Measurements from ENCODE around the gene PSMA6.
"Not testable (repeated sequence)": the region's sequence is repeated elsewhere in the genome, so short reads cannot be mapped to it uniquely, and the experiment has no call there.

PSMA6 gene

DNA sequence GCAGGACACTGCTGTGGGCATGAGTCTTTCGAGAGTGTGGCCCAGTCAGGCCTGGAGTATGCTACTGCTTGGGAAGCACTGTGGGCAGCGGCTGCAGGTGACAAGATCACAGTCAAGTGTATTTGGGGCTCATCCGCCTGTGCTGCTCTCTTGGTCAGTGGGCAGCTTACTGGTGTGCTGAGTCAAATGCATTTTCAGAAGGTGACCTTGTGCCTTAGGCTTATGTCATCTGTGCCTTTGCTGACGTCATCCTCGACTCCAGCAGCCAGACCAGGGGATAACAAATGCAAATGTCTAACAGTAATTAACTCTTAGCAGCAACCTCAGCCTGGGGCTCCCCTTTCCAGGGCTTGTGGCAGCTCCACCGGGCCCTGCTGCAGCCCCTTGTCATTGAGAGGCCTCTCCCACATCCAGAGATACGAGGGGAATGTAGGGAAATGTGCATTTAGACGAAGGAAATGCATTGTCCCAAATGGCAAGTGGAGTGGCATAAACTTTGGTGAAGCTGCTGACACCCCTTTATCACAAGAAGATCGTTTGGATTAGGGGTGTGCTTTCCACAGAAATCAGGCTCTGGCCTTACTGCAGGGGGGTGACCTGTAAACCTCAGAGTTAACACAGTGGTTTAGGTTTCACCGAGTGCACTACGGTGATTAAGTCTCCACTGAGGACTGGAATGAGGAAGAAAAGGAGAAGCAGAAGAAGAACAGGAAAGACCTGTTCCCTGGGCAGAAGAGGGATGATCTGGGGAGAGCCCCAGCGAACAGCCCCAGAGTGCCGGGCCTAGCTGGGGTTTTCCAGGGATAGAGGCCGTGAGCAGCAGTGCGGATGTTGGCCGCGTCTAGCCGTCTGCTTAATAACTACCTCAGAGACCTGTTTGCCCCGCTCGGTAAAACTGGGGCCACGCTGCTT is 39.7 kb downstream of the PSMA6 start:
- DNase-seq: no peak

DNA sequence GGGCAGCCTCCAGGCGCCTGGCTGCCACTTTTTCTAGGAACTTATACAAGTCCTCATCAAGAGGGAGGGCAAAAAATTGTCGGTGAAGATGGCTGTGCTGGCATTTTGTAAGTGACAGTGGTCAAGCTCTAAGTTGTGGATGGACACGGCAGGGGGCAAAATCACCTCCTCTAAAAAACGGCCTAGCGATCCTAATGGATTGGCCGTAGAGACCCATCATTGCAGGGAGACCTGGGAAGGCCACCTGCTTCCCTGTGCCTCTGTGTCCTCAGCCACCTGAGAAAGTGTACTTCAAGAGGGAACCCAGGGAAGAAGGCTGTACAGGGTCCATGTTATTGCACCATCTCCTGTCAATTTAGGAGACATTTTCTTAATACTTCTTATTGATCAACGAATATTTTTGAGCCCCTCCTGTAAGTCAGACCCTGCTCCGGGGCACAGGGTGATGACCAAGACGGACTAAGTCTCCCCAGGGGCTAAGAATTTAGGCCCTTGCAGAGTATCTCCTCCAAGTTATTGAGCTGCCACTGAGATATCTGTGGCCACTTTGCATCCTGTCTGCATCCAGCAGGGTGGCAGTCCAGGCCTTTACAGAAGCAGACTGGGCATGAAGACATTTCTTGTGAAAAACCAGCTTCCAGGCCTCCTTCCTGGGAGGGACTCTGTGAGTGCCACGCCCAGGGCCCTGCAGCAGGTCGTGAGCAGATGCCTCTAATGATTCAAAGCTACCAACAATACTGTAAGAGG is 40.5 kb downstream of the PSMA6 start:
- no peak for DNase-seq

DNA sequence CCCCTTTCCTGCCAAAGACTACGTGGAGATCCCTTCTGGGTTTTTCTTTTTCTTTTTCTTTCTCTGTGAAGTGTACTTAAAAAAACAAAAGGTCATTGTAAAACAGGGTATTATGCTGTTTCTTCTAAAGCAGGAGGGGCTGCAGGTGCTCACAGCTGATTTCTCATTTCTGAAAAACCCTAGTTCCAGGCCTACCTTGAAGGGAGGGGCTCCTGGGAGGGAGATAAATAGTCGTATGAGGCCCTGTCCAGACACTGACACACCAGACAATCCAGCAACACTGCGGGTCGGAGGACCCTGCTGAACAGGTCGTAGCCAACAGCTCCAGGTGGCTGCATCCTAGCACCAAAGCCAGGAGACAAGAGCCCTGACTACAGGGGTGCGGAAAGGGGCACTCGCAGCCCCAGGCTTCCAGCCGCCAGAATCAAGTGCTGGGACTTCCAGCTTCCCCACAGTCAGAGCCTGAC is 41.1 kb downstream of the PSMA6 start:
- no peak for DNase-seq

DNA sequence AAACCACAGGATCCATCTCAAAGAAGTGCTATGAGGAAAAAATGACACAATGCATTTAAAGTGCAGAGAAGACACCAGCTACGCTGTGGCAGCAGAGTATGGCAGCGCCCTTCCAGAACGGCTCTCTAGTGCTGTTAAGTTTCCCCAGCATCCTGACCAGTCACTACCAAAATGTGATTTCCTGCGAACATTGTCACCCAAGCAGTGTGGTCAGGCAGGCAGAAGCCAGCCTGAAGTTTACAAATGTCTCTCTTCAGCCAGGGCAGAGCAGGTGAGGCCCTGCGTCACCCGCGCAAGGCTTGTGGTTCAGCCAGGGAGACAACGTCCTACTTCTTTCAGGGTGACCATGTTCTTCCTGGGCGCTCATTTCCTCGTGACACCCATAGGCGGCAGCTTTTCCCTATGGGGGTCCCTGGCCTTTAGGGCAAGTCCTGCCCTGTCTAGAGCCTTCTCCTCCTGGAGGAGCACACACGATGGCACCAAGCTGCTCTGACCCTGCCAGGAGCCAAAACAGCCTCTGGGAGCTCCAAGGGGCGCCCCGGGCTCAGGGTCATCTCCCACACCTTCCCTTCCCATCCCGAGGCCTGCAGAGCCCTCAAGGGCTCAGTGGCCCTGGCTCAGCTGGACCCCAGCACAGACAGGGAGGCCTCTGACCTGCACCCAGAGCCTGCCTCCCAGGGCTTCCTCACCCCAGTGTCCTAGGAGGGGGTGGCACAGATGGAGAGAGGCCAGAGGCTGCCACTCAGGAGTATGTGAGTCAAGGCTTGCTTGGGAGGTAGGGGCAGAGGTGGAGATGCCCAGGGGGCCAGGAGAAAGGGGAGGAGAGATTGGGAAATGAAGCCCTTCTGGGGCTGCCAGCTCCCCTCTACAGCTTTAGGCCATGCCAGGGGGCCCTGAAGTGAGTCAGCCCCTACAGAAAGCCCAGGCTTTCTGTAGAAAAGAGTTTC is 41.9 kb downstream of the PSMA6 start:
- no peak for DNase-seq

DNA sequence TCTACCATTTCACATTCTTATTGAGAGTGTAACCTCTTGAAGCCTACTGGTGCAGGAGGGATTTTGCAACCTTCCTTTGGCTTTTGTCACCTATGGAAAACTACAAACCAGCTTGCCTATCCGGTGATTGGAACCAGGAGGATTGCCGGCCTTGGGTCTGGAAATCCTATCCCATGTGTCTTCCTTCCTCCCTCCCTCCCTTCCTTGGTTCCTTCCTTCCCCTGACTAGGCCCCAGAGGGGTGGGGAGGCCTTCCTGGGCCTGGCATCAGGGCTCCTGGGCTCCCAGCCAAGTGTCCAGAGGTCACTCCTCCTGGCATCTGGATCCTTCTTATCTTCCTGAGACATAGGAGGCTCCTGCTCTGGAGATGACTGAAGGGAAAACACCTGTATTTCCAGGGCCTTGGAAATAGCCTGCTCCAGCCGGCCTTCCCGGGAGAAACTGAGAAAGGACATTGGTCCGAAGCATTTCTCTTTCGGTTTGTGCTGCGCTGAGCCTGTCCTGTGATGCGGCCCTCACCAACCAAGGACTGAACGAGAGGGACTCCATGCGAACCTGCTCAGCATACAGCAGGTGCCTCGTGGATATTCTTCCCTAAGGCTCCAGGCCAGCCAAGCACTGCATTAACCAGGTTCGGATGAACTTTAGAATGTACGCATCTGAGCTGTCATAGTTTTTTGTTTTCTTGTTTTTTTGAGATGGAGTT is 43.4 kb downstream of the PSMA6 start:
- DNase-seq: no peak

DNA sequence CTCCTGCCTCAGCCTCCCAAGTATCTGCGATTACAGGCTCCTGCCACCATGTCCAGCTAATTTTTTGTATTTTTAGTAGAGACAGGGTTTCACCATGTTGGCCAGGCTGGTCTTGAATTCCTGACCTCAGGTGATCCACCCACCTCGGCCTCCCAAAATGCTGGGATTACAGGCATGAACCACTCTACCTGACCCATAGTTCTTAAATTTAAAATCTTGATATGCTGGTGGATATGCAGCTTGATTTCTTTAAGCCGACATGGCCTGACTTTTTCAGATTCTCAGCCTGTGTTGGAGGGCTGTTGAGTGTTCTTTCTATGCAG is 44.0 kb downstream of the PSMA6 start:
- not testable (repeated sequence) for DNase-seq

DNA sequence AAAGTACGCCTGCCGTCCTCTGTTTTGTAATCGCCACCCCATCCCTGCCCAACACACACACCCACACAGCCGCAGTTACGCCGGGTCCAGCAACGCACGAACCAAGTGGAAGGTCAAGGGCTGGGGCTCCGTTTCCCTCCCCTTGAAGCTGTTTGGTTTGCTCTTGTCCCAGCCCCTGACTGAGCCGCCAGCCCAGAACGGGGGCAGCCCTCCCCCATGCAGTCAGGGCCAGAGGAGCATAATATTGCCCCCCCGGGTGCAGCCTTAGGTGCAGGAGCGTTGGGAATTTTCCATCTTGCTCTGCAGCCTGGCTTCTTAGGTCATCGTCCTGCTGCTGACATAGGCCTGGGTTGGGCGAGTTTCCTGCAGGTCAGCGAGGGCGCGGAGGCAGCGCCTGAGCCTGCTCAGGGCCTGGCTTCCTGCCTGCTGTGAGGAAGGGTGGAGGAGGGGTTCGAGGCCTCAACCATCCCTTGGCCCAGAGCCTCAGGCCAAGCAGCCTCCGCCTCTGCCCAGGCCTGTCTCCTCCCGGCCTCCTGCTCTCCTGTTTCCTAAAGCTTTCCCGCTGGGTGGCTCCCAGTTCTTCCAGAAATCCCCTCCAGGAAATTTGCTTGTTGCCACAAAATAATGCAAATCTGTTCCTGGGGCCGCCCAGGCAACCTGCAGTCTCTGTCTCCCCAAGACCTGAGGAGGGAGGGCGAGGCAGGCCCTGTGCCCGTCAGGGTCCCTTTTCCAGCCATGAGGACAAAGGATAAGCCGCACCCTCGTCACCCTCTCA is 44.5 kb downstream of the PSMA6 start:
- peak; percentile 18 for DNase-seq

DNA sequence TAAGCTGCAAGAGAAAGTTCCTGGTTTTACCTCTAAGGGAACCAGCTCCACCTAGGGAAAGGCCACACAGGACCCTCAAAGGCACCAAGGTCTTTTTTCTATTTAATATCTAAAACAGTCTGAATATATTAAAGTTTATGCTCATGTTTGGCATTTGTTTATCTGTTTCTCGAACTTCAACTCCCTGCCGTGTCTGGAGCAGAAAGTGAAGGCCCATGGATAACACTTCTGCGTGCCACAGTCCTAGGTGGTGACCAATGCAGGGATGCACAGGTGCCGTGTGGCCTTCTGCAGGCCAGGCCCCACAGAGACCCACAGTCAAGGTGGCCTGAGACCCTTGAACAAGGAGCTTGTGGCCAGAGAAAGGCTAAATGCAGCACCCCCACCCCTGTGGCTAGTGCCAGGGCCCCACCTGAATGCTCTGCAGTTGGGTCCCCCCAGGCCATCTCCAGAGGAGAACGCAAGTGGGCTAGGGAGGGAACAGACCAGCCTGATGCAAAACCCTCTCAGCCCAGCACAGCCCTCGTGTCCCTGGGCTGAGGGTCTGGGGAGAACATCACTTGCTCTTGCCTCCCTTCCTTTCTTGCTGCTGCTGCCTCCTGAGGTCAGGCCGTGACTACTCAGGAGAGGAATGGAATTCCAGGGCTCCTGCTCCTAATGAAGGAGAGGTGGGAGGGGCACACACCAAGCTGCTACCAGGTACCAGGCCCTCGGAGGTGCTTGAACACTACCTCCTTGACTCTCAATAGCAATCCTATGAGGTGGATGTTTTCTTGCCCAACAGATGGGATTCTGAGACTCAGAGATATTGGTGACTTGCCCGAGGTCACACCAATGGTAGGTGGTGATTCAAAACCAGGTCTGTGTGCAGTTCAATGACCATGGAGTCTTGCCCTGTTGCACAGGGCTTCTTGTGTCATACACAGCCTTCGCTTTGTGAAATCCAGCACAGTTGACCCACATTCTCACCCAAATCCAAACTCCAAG is 45.4 kb downstream of the PSMA6 start:
- DNase-seq: no peak

DNA sequence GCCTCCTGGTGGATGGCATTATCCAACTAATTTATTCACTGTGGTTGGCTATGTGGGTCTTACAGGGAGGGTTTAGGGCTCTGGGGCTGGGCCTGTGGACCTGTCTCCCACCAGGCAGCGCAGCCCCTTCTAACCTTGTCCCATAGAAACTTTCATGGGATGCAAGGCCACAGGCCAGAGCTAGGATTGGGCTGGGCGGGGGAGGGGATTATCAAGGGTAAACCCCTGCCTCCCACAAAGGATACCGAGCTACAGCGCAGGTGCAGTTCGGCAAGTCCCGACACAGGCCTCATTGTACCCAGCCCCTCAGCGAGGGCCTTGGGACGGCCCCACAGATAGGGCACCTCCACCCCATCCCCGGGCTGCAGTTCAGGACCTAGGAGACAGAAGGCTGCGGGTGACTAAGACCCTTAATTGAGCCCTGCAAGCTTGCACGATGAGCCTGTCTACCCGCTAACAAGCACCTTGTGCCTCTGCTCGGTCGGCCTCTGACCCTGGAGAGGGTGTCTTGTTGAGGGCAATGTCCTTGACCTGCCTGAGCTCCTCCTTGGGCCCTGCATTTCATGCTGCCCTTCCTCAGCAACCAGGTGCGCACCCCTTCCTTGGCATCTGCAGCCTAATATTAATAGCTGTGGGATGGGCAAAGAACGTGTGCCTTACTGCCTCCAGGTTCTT is 46.7 kb downstream of the PSMA6 start:
- no peak for DNase-seq

DNA sequence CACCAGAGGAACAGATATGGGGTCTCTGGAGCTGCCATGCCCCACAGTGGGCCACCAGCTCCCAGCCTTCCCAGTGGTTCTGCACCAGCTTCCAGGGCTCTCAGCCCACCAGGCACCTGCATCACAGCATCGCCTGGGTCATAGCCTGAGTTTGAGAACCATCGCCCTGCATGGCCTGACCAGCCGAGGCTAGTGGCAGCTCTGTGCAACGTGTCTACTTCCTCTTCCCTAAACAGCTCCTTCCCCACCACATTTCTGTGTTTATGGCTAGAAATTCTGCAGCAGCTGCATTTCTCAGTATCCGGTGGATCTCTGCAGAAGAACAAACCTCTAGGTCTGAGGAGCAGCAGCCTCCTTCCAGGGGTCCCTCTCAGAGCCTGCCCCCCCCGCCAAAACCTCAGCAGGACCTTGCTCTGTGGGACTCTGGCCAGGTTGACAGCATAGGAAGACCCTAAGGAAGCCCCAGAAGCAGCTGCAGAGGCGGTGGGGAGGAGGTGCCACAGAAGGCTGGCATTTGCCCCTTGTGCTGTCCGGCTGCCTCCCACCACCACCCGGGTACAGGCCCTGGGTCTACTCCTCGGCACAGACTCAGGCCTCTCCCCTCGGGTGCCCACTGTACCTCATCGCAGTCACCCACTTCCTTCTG is 47.7 kb downstream of the PSMA6 start:
- DNase-seq: no peak

DNA sequence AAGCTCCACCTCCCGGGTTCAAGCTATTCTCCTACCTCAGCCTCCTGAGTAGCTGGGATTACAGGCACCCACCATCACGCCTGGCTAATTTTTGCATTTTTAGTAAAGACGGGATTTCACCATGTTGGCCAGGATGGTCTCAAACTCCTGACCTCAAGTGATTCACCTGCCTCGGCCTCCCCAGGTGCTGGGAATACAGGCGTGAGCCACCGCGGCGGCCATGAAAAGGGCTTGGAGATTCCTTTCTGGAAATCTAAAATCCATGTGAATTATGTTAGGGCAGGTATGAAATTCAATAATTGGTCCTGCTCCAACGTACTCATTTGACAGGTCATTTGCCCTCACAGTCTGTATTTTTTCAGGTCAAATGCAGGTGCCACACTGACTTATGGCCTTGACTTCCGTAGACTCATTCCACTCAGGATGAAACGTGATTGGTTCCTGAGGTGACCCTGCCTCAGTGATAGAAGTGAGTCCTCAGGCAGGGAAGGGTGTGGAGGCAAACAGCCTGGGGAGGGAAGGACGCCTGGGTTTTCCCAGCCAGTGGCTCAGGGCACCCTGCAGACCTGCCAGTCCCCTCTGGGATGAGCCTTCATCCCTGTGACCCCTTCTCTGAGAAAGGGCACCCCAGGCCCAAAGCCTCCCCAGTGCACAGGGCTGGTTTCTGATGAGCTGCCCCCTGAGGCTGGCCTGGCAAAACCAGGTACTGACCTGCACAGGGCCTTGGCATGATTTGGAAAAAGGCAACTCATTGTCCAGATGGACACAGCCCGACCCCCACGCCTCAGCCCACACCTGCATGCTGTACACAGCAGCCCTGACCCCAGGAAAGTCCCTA is 48.7 kb downstream of the PSMA6 start:
- DNase-seq: no peak

DNA sequence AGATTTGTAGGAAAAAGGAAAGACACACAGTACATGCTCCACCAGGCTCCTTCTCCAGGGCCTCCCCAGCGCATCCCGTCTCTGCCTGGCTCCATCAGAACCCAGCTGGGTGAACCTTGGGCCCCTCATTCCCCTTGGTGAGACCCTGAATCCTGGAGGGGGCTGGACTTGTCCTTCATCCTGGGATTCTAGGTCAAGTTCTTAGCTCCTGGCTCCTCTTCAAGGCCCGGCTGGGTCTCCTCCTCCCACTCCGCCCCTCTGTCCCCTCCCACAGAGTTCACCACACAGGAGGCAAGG is 49.2 kb downstream of the PSMA6 start:
- DNase-seq: no peak

DNA sequence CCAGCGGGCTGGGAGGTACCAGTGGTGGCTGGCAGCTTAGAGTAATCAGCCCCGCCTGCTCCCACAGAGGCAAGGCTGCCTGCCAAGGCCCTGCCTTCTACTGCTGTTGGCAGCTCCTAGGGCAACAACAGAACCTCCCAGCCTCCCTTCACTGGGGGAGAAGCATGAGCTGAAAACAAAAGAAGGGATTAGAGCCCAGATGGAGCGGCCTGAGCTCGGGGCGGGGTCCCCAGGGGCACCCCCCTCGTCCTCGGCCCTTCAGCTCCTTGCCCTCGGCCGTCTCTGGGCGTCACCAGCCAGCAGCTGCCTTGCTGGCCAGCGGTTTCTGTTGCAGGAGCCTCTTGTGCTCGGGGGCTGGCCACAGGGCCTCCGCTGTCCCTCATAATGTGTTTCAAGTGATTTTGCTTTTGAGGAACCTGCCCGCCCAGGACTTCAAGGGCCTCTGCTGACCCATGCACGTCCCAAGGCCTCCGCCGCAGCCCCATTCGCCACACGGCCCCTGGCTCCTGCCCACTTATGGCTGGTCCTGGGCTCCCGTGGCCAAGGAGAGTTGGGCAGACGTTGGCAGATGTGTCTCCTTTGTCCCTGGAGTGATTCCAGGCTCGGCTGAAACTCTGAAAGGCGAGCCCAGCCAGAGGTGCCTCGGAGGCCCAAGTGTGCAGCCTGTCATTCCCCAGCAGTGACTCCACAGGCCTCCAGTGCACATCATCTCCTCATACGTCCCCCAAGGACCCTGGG is 49.7 kb downstream of the PSMA6 start:
- DNase-seq: peak; percentile 95

DNA sequence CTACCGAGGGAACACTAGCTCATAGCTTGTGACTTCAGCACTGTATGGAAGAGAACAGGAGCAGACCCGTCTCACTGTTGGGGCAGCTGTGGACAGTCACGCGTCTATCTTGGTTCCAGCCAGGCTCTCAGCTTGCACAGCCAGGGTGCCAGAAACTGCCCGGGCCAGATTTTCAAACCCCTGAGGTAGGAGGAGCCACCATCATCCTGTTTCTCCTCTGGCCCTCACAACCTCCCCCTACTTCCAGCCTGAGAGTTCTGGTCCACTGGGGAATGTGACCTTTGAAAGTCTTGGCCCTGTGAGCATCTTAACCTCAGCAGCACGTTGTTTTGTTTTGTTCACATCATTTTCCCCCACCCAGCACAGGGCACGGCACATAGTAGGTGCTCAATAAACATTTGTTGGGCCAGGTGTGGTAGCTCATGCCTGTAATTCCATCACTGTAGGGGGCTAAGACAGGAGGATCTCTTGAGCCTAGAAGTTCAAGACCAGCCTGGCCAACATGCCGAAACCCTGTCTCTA is 50.4 kb downstream of the PSMA6 start:
- DNase-seq: no peak

DNA sequence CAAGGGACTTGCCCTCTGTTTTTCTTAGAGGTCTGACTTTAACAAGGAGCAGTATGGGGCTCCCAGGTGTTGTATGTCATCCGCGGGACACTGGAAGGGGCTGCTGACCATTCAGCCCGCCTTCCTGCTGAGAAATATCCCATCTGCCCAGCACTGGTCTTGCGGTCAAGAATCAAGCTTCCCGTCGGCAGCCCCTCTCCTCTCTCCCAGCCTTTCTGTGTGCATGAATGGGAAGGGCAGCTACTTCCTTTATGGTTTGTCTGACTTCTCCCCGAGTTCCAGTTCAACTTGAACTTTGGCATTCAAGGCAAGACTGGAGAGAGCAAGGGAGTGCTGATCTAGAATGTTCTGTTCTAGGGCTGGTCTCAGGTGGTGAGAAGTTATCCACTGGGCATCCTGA is 51.5 kb downstream of the PSMA6 start:
- no peak for DNase-seq

DNA sequence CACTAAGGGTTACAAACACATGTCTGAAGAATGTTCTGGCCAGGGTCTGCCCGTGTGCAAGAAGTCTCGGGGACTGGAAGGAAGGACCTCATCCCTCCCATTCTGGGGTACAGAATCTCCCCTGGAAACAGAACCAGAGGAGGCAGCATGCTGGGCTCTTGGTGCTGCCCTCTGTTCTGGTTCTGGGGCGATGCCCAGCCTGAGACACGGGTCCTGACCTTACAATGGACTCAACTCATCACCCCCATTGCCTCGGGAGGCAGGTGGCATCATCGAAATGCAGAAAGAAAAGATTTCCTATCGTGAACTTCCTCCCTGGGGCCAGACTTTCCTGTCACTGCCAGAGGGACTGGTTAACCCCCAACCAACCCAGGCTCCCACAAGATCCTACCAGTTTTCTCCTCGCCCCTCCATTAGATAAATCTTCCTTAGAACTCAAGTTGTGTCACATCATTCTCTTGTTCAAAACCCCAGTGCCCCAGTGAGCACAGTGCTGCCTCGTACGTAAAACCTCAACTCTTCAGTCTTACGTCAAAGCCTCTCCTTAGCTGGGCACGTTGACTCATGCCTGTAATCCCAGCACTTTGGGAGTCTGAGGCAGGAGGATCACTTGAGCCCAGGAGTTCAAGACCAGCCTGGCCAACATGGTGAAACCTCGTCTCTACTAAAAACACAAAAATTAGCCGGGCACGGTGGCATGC is 52.1 kb downstream of the PSMA6 start:
- no peak for DNase-seq
